Colonic mucosa (tissue), 4 donors: ENCODE measurements around the gene LIFR. TPM values are rescaled to one million over a fixed set of nuclear protein-coding genes. Genes with fewer than 3 reads are reported as not detected.

Source experiments
- DNase-seq: peaks from one replicate; pipeline ENCODE4 v3.0.0-alpha.2; 2020
- H3K27ac ChIP-seq: fragments of 200-600 bp; one replicate; pipeline ENCODE4 v1.8.0; 2021
- H3K27me3 ChIP-seq: fragments of 200-600 bp; one replicate; pipeline ENCODE4 v1.8.0; 2021
- H3K36me3 ChIP-seq: fragments of 200-600 bp; one replicate; pipeline ENCODE4 v1.8.0; 2021
- H3K4me1 ChIP-seq: fragments of 200-600 bp; one replicate; pipeline ENCODE4 v1.8.0; 2021; ENCODE audit warnings: mild to moderate bottlenecking
- H3K4me3 ChIP-seq: fragments of 200-600 bp; one replicate; pipeline ENCODE4 v1.8.0; 2021
- H3K9ac ChIP-seq, 2 donors: one replicate each; pipeline ENCODE4 v1.7.0; 2013; ENCODE audit warnings: control low read depth in 2 of 2, low read depth in 2 of 2, low read length in 2 of 2
- H3K9me3 ChIP-seq: fragments of 200-600 bp; one replicate; pipeline ENCODE4 v1.8.0; 2021
- CTCF ChIP-seq: fragments of 200-600 bp; IDR thresholded peaks from one replicate; pipeline ENCODE4 v1.8.0; 2022; ENCODE audit warnings: antibody characterized with exemption, mild to moderate bottlenecking
- intact Hi-C: fragments of 100-400 bp; cut with DNase I; formaldehyde crosslinking; loops from one replicate; pipeline ENCODE4 v1.14.1; 2022
- total RNA-seq, 2 donors: library from RNA; stranded (reverse); fragmentation: NEBNext Ultra II Directional in 1 of 2; extraction: Animal tissue kit (Norgen Biotek cat#: 25700) in 1 of 2; gene quantifications; one replicate each; pipeline ENCODE4 v1.2.1, GENCODE V29; 2021
- donor health status: healthy.
- donor health status: DM: no; HTN: no; CAD: no.
- donor health status: DM: no; HTN: no; CAD: no.

The LIFR gene
- total RNA-seq, 2 donors from 2014 or later = 7.0 to 10.3 TPM

DNA sequence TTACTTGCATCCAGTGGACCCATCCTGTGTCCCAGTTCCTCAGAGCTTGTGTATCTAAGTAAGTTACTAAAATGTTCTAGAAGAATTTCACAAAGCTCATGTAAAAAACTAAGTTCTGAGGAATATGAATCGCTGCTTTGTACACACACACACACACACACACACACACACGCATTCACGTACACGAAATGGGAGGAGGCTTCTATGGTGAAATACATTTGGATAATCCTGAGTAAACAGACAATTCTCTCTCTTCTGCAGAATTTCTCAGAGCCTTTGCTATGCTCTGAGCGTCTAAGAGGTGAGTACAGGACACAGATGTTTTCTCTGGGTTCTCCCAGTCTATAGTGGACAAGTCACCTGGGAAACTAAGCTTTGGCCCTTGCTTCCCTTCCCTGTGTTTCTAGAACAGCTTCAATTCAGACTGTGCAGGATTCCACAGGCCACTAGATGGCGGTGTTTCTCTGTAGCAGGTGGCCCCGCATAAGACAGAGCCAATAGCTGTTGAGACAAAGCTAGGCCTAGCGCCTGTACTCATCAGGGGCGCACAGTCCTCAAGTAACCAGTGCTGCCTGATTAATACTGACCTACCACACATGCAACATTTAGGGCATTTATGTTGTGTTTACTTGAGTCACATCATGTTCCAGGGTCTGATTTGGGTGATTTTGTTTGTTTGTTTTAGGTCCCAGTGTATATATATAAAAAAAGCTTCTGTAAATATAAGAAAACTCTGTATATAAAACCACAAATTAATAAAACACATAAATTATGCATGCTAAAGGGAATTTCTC lies 114.8 kb downstream of the LIFR start:
- Histone ChIP-seq H3K9me3 (no peaks in the 10 kb centered on the region), H3K9ac (no peak overlapping the region), H3K27me3 (no peaks in the 10 kb centered on the region), H3K4me1 (no peaks in the 10 kb centered on the region), H3K27ac (no peak overlapping the region), H3K4me3 (no peak overlapping the region), H3K36me3 (no peaks in the 10 kb centered on the region)
- intact Hi-C loops = loop anchor here (5.0 kb wide), 1 partner anchor 371 kb away; no protein-coding TSS in a partner anchor
- peak; percentile 97 for TF ChIP-seq CTCF
- DNase-seq = peak; percentile 86

DNA sequence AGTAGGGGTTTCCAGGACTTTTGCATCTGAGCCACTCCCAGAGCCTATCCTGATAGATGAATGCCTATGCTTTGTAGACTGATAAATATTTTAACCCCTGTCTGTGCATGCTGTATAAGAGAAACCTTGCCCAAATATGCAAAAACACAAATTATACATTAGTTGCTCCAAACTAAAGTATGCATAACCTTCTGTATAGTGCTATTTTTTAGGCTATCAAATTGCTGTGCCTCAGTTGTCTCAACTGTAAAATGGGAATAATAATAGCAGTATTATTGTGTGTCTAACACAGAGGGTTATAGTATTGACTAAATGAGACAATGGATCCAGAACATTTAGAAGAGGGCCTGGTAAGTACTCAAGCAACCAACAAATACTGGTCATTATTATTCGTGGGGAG lies 117.7 kb downstream of the LIFR start:
- H3K36me3 ChIP-seq = no peaks in the 10 kb centered on the region
- TF ChIP-seq CTCF = no peak
- DNase-seq = no peak
- no peak overlapping the region for H3K4me3 ChIP-seq
- H3K9ac ChIP-seq = no peak overlapping the region
- no peaks in the 10 kb centered on the region for H3K4me1 ChIP-seq
- no peak overlapping the region for H3K27ac ChIP-seq
- intact Hi-C loops = no loop called here
- no peaks in the 10 kb centered on the region for H3K27me3 ChIP-seq
- H3K9me3 ChIP-seq = no peaks in the 10 kb centered on the region

GRCh38 chr5:38434966-38435705 lies 121.3 kb downstream of the LIFR start:
- intact Hi-C loops = no loop called here
- no peak for TF ChIP-seq CTCF
- DNase-seq = no peak
- H3K9ac ChIP-seq = no peak overlapping the region
- H3K9me3 ChIP-seq = no peaks in the 10 kb centered on the region
- no peaks in the 10 kb centered on the region for H3K36me3 ChIP-seq
- no peaks in the 10 kb centered on the region for H3K4me1 ChIP-seq
- H3K27ac ChIP-seq = no peak overlapping the region
- no peaks in the 10 kb centered on the region for H3K27me3 ChIP-seq
- no peak overlapping the region for H3K4me3 ChIP-seq

DNA sequence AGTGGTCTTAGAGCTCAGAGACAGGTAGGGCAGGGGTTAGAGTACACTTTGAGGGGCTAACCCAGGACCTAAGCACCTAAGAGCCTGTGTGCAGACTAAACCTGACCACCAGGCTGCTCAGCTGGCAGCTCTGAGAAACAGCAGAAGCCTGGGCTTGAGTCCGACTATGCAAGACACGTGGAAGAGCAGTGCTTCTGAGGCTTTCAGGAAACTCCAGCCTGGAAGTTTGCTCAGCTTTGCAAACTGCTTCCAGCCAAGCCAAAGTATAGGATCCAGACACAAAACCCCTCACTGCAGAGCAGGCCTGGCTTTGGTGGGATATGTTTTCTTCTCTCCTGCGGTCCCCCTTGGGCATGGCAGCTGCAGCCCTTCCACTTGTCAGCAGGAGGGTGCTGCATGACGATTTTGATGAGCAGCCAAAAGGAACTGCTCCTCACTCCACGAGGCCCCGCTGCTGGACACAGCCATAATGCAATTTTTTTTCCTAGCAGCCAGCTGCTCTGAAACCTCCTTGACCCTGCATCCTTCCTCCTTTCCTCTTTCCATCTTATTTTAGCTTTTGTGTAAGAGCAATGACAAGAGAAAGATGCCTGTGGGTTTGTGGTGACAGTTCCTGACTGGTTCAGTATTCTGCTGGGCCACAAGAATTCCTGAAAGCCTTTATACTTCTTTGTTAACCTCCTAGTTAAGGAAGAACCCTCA lies 123.1 kb downstream of the LIFR start:
- TF ChIP-seq CTCF = no peak
- Histone ChIP-seq H3K27ac (no peak overlapping the region), H3K4me3 (no peak overlapping the region), H3K4me1 (no peaks in the 10 kb centered on the region), H3K9ac (no peak overlapping the region), H3K27me3 (no peaks in the 10 kb centered on the region), H3K9me3 (no peaks in the 10 kb centered on the region), H3K36me3 (no peaks in the 10 kb centered on the region)
- no peak for DNase-seq
- intact Hi-C loops = no loop called here

- Histone ChIP-seq H3K9me3 (no peaks in the 10 kb centered on the region), H3K27ac (no peak overlapping the region), H3K4me3 (no peak overlapping the region), H3K9ac (no peak overlapping the region), H3K4me1 (no peaks in the 10 kb centered on the region), H3K27me3 (no peaks in the 10 kb centered on the region), H3K36me3 (no peaks in the 10 kb centered on the region)
- no peak for DNase-seq
- intact Hi-C loops = no loop called here
- TF ChIP-seq CTCF = no peak
These were observed 125.1 kb downstream of the LIFR start for GRCh38 chr5:38431242-38431853.
